ENCODE data around the gene FLAD1. TPM values are rescaled to one million over a fixed set of nuclear protein-coding genes. Genes with fewer than 3 reads are reported as not detected.

FLAD1 gene
- total and polyA plus RNA-seq, 2 of the 8 experiments (the other 6 are each of a cell fraction or from before 2014, with no cell fraction given), result 104 to 143 TPM

DNA sequence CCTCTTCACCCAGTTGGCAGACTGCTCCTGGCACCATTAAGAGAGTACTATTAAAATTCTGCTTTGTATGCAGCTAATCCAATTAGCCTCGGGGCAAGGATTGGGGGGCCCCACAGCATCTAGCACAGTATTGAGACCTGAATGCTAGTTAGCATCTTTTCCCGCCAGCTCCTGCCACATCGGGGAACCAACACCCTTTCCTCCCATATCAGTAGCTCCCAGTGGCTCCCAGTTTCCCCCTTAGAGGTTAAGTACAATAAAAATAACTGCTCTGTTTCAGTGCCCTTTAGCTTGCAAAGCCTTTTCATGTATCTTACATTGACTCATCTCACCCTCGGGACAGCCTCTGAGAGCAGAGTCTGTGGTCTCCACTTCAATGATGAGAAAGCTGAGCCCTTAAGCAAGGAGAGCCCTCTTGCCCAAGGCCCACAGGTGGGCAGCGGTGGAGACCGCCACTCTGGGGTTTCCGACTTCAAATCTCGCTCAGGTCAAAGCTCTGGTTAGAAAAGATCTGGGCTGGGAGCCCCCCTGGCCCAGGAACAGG lies 42.4 kb upstream of the FLAD1 start (continued):
- TF ChIP-seq SP4 (IDR thresholded peaks at IDR 0.05; ENCODE audit: low read length) (no peak), JUN (IDR thresholded peaks at IDR 0.05; ENCODE audit: low read depth, low read length) (no peak)
- TF ChIP-seq, protein P1, sequence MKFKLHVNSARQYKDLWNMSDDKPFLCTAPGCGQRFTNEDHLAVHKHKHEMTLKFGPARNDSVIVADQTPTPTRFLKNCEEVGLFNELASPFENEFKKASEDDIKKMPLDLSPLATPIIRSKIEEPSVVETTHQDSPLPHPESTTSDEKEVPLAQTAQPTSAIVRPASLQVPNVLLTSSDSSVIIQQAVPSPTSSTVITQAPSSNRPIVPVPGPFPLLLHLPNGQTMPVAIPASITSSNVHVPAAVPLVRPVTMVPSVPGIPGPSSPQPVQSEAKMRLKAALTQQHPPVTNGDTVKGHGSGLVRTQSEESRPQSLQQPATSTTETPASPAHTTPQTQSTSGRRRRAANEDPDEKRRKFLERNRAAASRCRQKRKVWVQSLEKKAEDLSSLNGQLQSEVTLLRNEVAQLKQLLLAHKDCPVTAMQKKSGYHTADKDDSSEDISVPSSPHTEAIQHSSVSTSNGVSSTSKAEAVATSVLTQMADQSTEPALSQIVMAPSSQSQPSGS (IDR thresholded peaks at IDR 0.05; ENCODE audit: low read length), result no peak

Measured in H1 (cell line).